ENCODE measurements around the gene RENBP. TPM values are rescaled to one million over a fixed set of nuclear protein-coding genes. Genes with fewer than 3 reads are reported as not detected.

RENBP gene
- total RNA-seq, 6 experiments from 2014 or later, result 2.2 to 9.1 (median 5.2) TPM

- H3K4me1 ChIP-seq, result no peaks in the 10 kb centered on the region
- ATAC-seq (no peak), DNase-seq (no peak)
- 72% methylated on average over 6 of the region's 6 CpGs for WGBS (ENCODE audit: insufficient coverage, low coverage, low lambda C conversion rate, missing lambda C conversion rate)
- no peak overlapping the region for H3K4me3 ChIP-seq
- H3K36me3 ChIP-seq, result no peaks in the 10 kb centered on the region
- TF ChIP-seq POLR2A (IDR thresholded peaks at IDR 0.05), result no peak
- no peak for TF ChIP-seq CTCF (IDR thresholded peaks at IDR 0.05)
- H3K9me3 ChIP-seq, result no peaks in the 10 kb centered on the region
- no peaks in the 10 kb centered on the region for H3K27me3 ChIP-seq
- H3K27ac ChIP-seq, result no peak overlapping the region
- intact Hi-C loops (cut with DNase I), result no loop called here
Measured at GRCh38 chrX:153917869-153918268, 26.6 kb downstream of the RENBP start.

GRCh38 chrX:153913701-153914100 is 30.7 kb downstream of the RENBP start:
- WGBS (ENCODE audit: insufficient coverage, low coverage, low lambda C conversion rate, missing lambda C conversion rate), result no CpG with 5 or more reads among the region's 17 CpGs

GRCh38 chrX:153913211-153913610 is 31.2 kb downstream of the RENBP start:
- intact Hi-C loops (cut with DNase I), result no loop called here
- ATAC-seq (no peak), DNase-seq (no peak)
- Histone ChIP-seq H3K27ac (no peak overlapping the region), H3K9me3 (no peaks in the 10 kb centered on the region), H3K4me1 (no peaks in the 10 kb centered on the region), H3K4me3 (no peak overlapping the region), H3K36me3 (no peaks in the 10 kb centered on the region), H3K27me3 (no peaks in the 10 kb centered on the region)
- 56% methylated on average over 5 of the region's 17 CpGs for WGBS (ENCODE audit: insufficient coverage, low coverage, low lambda C conversion rate, missing lambda C conversion rate)
- no peak for TF ChIP-seq CTCF (IDR thresholded peaks at IDR 0.05)
- no peak for TF ChIP-seq POLR2A (IDR thresholded peaks at IDR 0.05)

More at GRCh38 chrX:153913701-153914100, 30.7 kb downstream of the RENBP start:
- intact Hi-C loops (cut with DNase I), result no loop called here
- H3K27me3 ChIP-seq, result no peaks in the 10 kb centered on the region
- H3K9me3 ChIP-seq, result no peaks in the 10 kb centered on the region
- DNase-seq (no peak), ATAC-seq (no peak)
- no peaks in the 10 kb centered on the region for H3K36me3 ChIP-seq
- H3K4me1 ChIP-seq, result no peaks in the 10 kb centered on the region
- H3K4me3 ChIP-seq, result no peak overlapping the region
- H3K27ac ChIP-seq, result no peak overlapping the region
- no peak for TF ChIP-seq CTCF (IDR thresholded peaks at IDR 0.05)
- no peak for TF ChIP-seq POLR2A (IDR thresholded peaks at IDR 0.05)

- Histone ChIP-seq H3K36me3 (no peaks in the 10 kb centered on the region), H3K4me1 (no peaks in the 10 kb centered on the region), H3K27ac (no peak overlapping the region), H3K4me3 (no peak overlapping the region), H3K27me3 (no peaks in the 10 kb centered on the region), H3K9me3 (no peaks in the 10 kb centered on the region)
- intact Hi-C loops (cut with DNase I), result no loop called here
- WGBS (ENCODE audit: insufficient coverage, low coverage, low lambda C conversion rate, missing lambda C conversion rate), result 74% methylated on average over 6 of the region's 6 CpGs
- ATAC-seq, result no peak
- no peak for DNase-seq
- TF ChIP-seq POLR2A (IDR thresholded peaks at IDR 0.05) (no peak), CTCF (IDR thresholded peaks at IDR 0.05) (no peak)
Measured at GRCh38 chrX:153911798-153912197, 32.6 kb downstream of the RENBP start.

GRCh38 chrX:153910446-153910845 is 34.0 kb downstream of the RENBP start:
- no peaks in the 10 kb centered on the region for H3K36me3 ChIP-seq
- intact Hi-C loops (cut with DNase I), result no loop called here
- WGBS (ENCODE audit: insufficient coverage, low coverage, low lambda C conversion rate, missing lambda C conversion rate), result no CpG with 5 or more reads among the region's 22 CpGs

More at GRCh38 chrX:153910446-153910845, 34.0 kb downstream of the RENBP start:
- Histone ChIP-seq H3K9me3 (no peaks in the 10 kb centered on the region), H3K27me3 (no peaks in the 10 kb centered on the region), H3K4me1 (no peaks in the 10 kb centered on the region), H3K4me3 (no peak overlapping the region), H3K27ac (no peak overlapping the region)
- DNase-seq (no peak), ATAC-seq (no peak)
- TF ChIP-seq CTCF (IDR thresholded peaks at IDR 0.05) (no peak), POLR2A (IDR thresholded peaks at IDR 0.05) (no peak)
